IMR-90 (cell line): ENCODE data around the gene CLEC10A. TPM values are rescaled to one million over a fixed set of nuclear protein-coding genes. Genes with fewer than 3 reads are reported as not detected.

Experiments
- ATAC-seq: fragments of 200-7000 bp; cut with Tn5 transposase; 2 replicates; pipeline ENCODE4 v1.9.1; 2020; ENCODE audit warnings: low read depth, mild to moderate bottlenecking, moderate library complexity
- BruUV-seq: library from RNA; stranded (reverse); fragments of 400-500 nt; replicated peaks from 2 replicates; lab custom pipeline; 2021; lab: Mats Ljungman, UMichigan
- CTCF ChIA-PET: fragments of 300-600 bp; formaldehyde crosslinking; extraction: SDS; loops from one replicate; lab custom pipeline; 2021; ENCODE audit warnings: antibody characterized with exemption; lab: Yijun Ruan, JAX
- POLR2A ChIA-PET: fragments of 300-600 bp; sonication (Branson Sonifier 250); formaldehyde crosslinking; loops from one replicate; lab custom pipeline; 2022; ENCODE audit warnings: antibody characterized with exemption; ENCODE audit not compliant: unreplicated experiment; lab: Charles Lee
- DNase-seq: peaks from one replicate; pipeline ENCODE4 v3.0.0; 2013
- H2AFZ ChIP-seq: replicated peaks from 2 replicates; pipeline ENCODE3; 2013; ENCODE audit warnings: low read length, mild to moderate bottlenecking; ENCODE audit not compliant: poor library complexity
- H2AK5ac ChIP-seq: 2 replicates; pipeline ENCODE4 v1.6.1; 2013; ENCODE audit warnings: low read depth, low read length, inconsistent platforms
- H2AK9ac ChIP-seq: replicated peaks from 2 replicates; pipeline ENCODE3; 2013; ENCODE audit warnings: mild to moderate bottlenecking, low read depth, low read length, moderate library complexity; ENCODE audit not compliant: poor library complexity
- H2BK120ac ChIP-seq: 2 replicates; pipeline ENCODE4 v1.6.1; 2013; ENCODE audit warnings: low read depth, low read length, inconsistent platforms
- H2BK15ac ChIP-seq: 3 replicates; pipeline ENCODE4 v1.6.1; 2013; ENCODE audit warnings: low read depth, low read length, inconsistent platforms
- H2BK20ac ChIP-seq: 2 replicates; pipeline ENCODE4 v1.6.1; 2013; ENCODE audit warnings: low read depth, mild to moderate bottlenecking, inconsistent platforms, low read length, moderate library complexity
- H2BK5ac ChIP-seq: 2 replicates; pipeline ENCODE4 v1.6.1; 2013; ENCODE audit warnings: mild to moderate bottlenecking, low read depth, low read length, inconsistent platforms; ENCODE audit not compliant: poor library complexity, severe bottlenecking
- H3K14ac ChIP-seq: replicated peaks from 2 replicates; pipeline ENCODE4 v1.6.1; 2013; ENCODE audit warnings: low read depth, low read length, inconsistent platforms
- H3K18ac ChIP-seq: 2 replicates; pipeline ENCODE4 v1.6.1; 2013; ENCODE audit warnings: low read depth, low read length, control low read depth
- H3K23ac ChIP-seq: 2 replicates; pipeline ENCODE4 v1.6.1; 2013; ENCODE audit warnings: low read depth, low read length, inconsistent platforms
- H3K27ac ChIP-seq: 2 replicates; pipeline ENCODE4 v1.5.1; 2013; ENCODE audit warnings: mild to moderate bottlenecking, control low read depth, low read length; ENCODE audit not compliant: insufficient read depth
- H3K27me3 ChIP-seq: 2 replicates; pipeline ENCODE4 v1.6.1; 2013; ENCODE audit warnings: low read length; ENCODE audit not compliant: control insufficient read depth, insufficient read depth
- H3K36me3 ChIP-seq: 2 replicates; pipeline ENCODE4 v1.6.1; 2013; ENCODE audit warnings: low read length, mixed read lengths; ENCODE audit not compliant: control insufficient read depth, insufficient read depth
- H3K4ac ChIP-seq: 2 replicates; pipeline ENCODE4 v1.6.1; 2013; ENCODE audit warnings: low read depth, low read length, inconsistent platforms
- H3K4me1 ChIP-seq: 2 replicates; pipeline ENCODE4 v1.6.1; 2013; ENCODE audit warnings: low read length, mixed read lengths; ENCODE audit not compliant: control insufficient read depth, insufficient read depth
- H3K4me2 ChIP-seq: 2 replicates; pipeline ENCODE4 v1.6.1; 2013; ENCODE audit warnings: low read depth, mild to moderate bottlenecking, control low read depth, low read length, moderate library complexity
- H3K4me3 ChIP-seq: 2 replicates; pipeline ENCODE4 v1.5.1; 2013; ENCODE audit warnings: low read depth, mild to moderate bottlenecking, control low read depth, low read length, moderate library complexity; ENCODE audit not compliant: insufficient read depth
- H3K56ac ChIP-seq: 2 replicates; pipeline ENCODE4 v1.6.1; 2013; ENCODE audit warnings: low read length, inconsistent platforms; ENCODE audit not compliant: insufficient read depth; ENCODE audit errors: extremely low read depth
- H3K79me1 ChIP-seq, 2 experiments: 2 replicates each; pipeline ENCODE4 v1.6.1; 2013; ENCODE audit warnings: low read length in 2 of 2, inconsistent platforms in 1 of 2, low read depth in 1 of 2
- H3K9ac ChIP-seq: 2 replicates; pipeline ENCODE4 v1.6.1; 2013; ENCODE audit warnings: low read depth, low read length, control low read depth
- H3K9me1 ChIP-seq: 2 replicates; pipeline ENCODE4 v1.6.1; 2013; ENCODE audit warnings: low read length, inconsistent platforms; ENCODE audit not compliant: insufficient read depth
- H3K9me3 ChIP-seq: 2 replicates; pipeline ENCODE4 v1.6.1; 2013; ENCODE audit warnings: low read length; ENCODE audit not compliant: control insufficient read depth, insufficient read depth
- H4K20me1 ChIP-seq: 2 replicates; pipeline ENCODE4 v1.6.1; 2013; ENCODE audit warnings: low read length, inconsistent platforms; ENCODE audit not compliant: insufficient read depth
- H4K5ac ChIP-seq: 2 replicates; pipeline ENCODE4 v1.6.1; 2013; ENCODE audit warnings: mild to moderate bottlenecking, low read depth, low read length, control low read depth
- H4K8ac ChIP-seq, 2 experiments: 2 replicates each; pipeline ENCODE4 v1.6.1; 2013; ENCODE audit warnings: low read depth in 2 of 2, low read length in 2 of 2, control low read depth in 1 of 2, inconsistent platforms in 1 of 2
- H4K91ac ChIP-seq: 2 replicates; pipeline ENCODE4 v1.6.1; 2013; ENCODE audit warnings: low read depth, low read length, inconsistent platforms; ENCODE audit not compliant: insufficient read depth
- BHLHE40 ChIP-seq: fragments of 150-350 bp; IDR thresholded peaks from 2 replicates; pipeline ENCODE4 v1.6.1; 2016; ENCODE audit warnings: mild to moderate bottlenecking, low read depth, low read length
- CEBPB ChIP-seq: IDR thresholded peaks from 2 replicates; pipeline ENCODE4 v1.6.1; 2012; ENCODE audit warnings: low read depth, low read length, improper control_type of control experiment
- CHD1 ChIP-seq: IDR thresholded peaks from 2 replicates; pipeline ENCODE4 v1.6.1; 2012; ENCODE audit warnings: low read depth, low read length, improper control_type of control experiment
- CTCF ChIP-seq: conservative IDR thresholded peaks from 2 replicates; pipeline ENCODE4 v1.5.1; 2012; ENCODE audit warnings: mild to moderate bottlenecking, low read depth, low read length, improper control_type of control experiment
- ELK1 ChIP-seq: fragments of 150-350 bp; IDR thresholded peaks from 2 replicates; pipeline ENCODE4 v1.6.1; 2016; ENCODE audit warnings: low read depth, mild to moderate bottlenecking, low read length, moderate library complexity, borderline replicate concordance
- FOS ChIP-seq: fragments of 150-350 bp; IDR thresholded peaks from 2 replicates; pipeline ENCODE4 v1.6.1; 2016; ENCODE audit warnings: low read depth, low read length
- MAFK ChIP-seq: IDR thresholded peaks from 2 replicates; pipeline ENCODE4 v1.6.1; 2012; ENCODE audit warnings: low read depth, low read length, improper control_type of control experiment
- MAZ ChIP-seq: IDR thresholded peaks from 2 replicates; pipeline ENCODE4 v1.6.1; 2012; ENCODE audit warnings: low read depth, mild to moderate bottlenecking, low read length, improper control_type of control experiment, moderate library complexity, borderline replicate concordance
- MXI1 ChIP-seq: IDR thresholded peaks from 2 replicates; pipeline ENCODE4 v1.6.1; 2012; ENCODE audit warnings: low read depth, mild to moderate bottlenecking, low read length, moderate library complexity, borderline replicate concordance
- NFE2L2 ChIP-seq: fragments of 150-350 bp; IDR thresholded peaks from 2 replicates; pipeline ENCODE4 v1.6.1; 2016; ENCODE audit warnings: low read depth, mild to moderate bottlenecking, low read length
- POLR2A ChIP-seq: IDR thresholded peaks from 2 replicates; pipeline ENCODE4 v1.6.1; 2012; ENCODE audit warnings: mild to moderate bottlenecking, low read depth, low read length
- RAD21 ChIP-seq: IDR thresholded peaks from 2 replicates; pipeline ENCODE4 v1.6.1; 2012; ENCODE audit warnings: low read length, improper control_type of control experiment
- RCOR1 ChIP-seq: IDR thresholded peaks from 2 replicates; pipeline ENCODE4 v1.6.1; 2012; ENCODE audit warnings: mild to moderate bottlenecking, low read length, improper control_type of control experiment; ENCODE audit not compliant: insufficient replicate concordance
- RFX5 ChIP-seq: IDR thresholded peaks from 2 replicates; pipeline ENCODE4 v1.8.0; 2012; ENCODE audit warnings: low read depth, mild to moderate bottlenecking, low read length, moderate library complexity
- SMC3 ChIP-seq: fragments of 150-350 bp; IDR thresholded peaks from 2 replicates; pipeline ENCODE4 v1.6.1; 2016; ENCODE audit warnings: low read depth, mild to moderate bottlenecking, antibody characterized with exemption, low read length, moderate library complexity
- USF2 ChIP-seq: fragments of 150-350 bp; IDR thresholded peaks from 2 replicates; pipeline ENCODE4 v1.6.1; 2017; ENCODE audit warnings: mild to moderate bottlenecking, antibody characterized with exemption, low read length, low read depth
- WGBS, 2 experiments: methylation state at CpG; one replicate each; pipeline versions ENCODE4 v1.1.5 to v1.1.7; 2013; ENCODE audit warnings: missing lambda C conversion rate in 2 of 2; ENCODE audit not compliant: insufficient read length in 1 of 2; ENCODE audit errors: extremely low coverage in 2 of 2; 5-methylcytosine and 5-hydroxymethylcytosine counted together
- dilution Hi-C: fragments of 300-500 bp; cut with HindIII; formaldehyde crosslinking; loops from one replicate; pipeline ENCODE4 v1.14.3; 2018; ENCODE audit warnings: low sequenced_read_pairs; ENCODE audit not compliant: unreplicated experiment
- in situ Hi-C: fragments of 300-500 bp; cut with MboI; formaldehyde crosslinking; loops from 3 replicates; pipeline ENCODE4 v1.14.3; 2019; ENCODE audit warnings: low sequenced_read_pairs, inconsistent platforms, mixed read lengths
- intact Hi-C: fragments of 100-400 bp; cut with micrococcal nuclease; formaldehyde crosslinking; loops from 2 replicates; pipeline ENCODE4 v1.10.0; 2022
- polyA plus RNA-seq, 3 experiments: library from polyadenylated mRNA; depleted of rRNA; stranded (reverse); fragments of >200 nt; gene quantifications; 2 replicates each; pipeline ENCODE4 v1.2.3, GENCODE V29; 2012; ENCODE audit warnings: low replicate concordance in 1 of 3
- total RNA-seq: library from RNA; depleted of rRNA; stranded (reverse); fragments of >200 nt; gene quantifications from 2 replicates; pipeline ENCODE4 v1.2.3, GENCODE V29; 2012

Gene CLEC10A
- total and polyA plus RNA-seq, 2 of the 4 experiments (the other 2 are of a cell fraction), result not detected

- no peak for ATAC-seq
- H3K27ac ChIP-seq, result no peak overlapping the region
- H4K8ac ChIP-seq, result no peak overlapping the region
- H2BK120ac ChIP-seq, result no peak overlapping the region
- TF ChIP-seq NFE2L2 (no peak), MXI1 (no peak), SMC3 (no peak), CTCF (no peak), ELK1 (no peak), POLR2A (no peak), RFX5 (no peak), MAZ (no peak), BHLHE40 (no peak), RAD21 (no peak), MAFK (no peak), FOS (no peak), USF2 (no peak), CHD1 (no peak), CEBPB (no peak), RCOR1 (no peak)
- peaks cover 17% of the 10 kb centered on the region; the same call in 1 of the 2 replicates for H3K27me3 ChIP-seq
- no peak overlapping the region for H3K56ac ChIP-seq
- H3K9ac ChIP-seq, result no peak overlapping the region
- no peak overlapping the region for H3K4ac ChIP-seq
- H3K4me3 ChIP-seq, result no peak overlapping the region
- no peak overlapping the region for H3K18ac ChIP-seq
- H3K4me1 ChIP-seq, result no peaks in the 10 kb centered on the region
- H3K9me1 ChIP-seq, result no peaks in the 10 kb centered on the region
- H2AK9ac ChIP-seq, result no peak overlapping the region
- H4K91ac ChIP-seq, result no peak overlapping the region
- POLR2A ChIA-PET, result no interaction called here
- in situ Hi-C loops (no loop called here), dilution Hi-C loops (no loop called here), intact Hi-C loops (no loop called here)
- CTCF ChIA-PET, result no interaction called here
- H3K79me1 ChIP-seq, result no peaks in the 10 kb centered on the region
- no peak overlapping the region for H4K5ac ChIP-seq
- no peak overlapping the region for H2BK20ac ChIP-seq
- H2BK15ac ChIP-seq, result no peak overlapping the region
- no peaks in the 10 kb centered on the region for H3K9me3 ChIP-seq
- H3K23ac ChIP-seq, result no peak overlapping the region
- BruUV-seq, result no TSS peak
- H4K20me1 ChIP-seq, result no peaks in the 10 kb centered on the region
- H2AFZ ChIP-seq, result no peak overlapping the region
- no peak overlapping the region for H2AK5ac ChIP-seq
- no peak for DNase-seq
- H2BK5ac ChIP-seq, result no peak overlapping the region
- no peak overlapping the region for H3K14ac ChIP-seq
- H3K4me2 ChIP-seq, result no peak overlapping the region
- H3K36me3 ChIP-seq, result no peaks in the 10 kb centered on the region
- 94% methylated on average over 5 of the region's 29 CpGs; no CpG with 5 or more reads in 1 of the 2 experiments for WGBS, 2 experiments
Measured at GRCh38 chr17:7026471-7027115, 53.5 kb downstream of the CLEC10A start.
